ENCODE data around the gene MYH6. TPM values are rescaled to one million over a fixed set of nuclear protein-coding genes. Genes with fewer than 3 reads are reported as not detected.

Gene MYH6
- total RNA-seq, 1 donor from 2014 or later: not detected

- no peak for DNase-seq (ENCODE audit: low read depth in 2 of 2)
Observed at GRCh38 chr14:23358553-23359166, 49.4 kb downstream of the MYH6 start.

GRCh38 chr14:23358042-23358441, 50.0 kb downstream of the MYH6 start:
- DNase-seq (ENCODE audit: low read depth in 2 of 2): no peak

- DNase-seq (ENCODE audit: low read depth in 2 of 2): no peak
Observed at GRCh38 chr14:23357261-23357660, 50.8 kb downstream of the MYH6 start.

GRCh38 chr14:23356662-23357061, 51.4 kb downstream of the MYH6 start:
- DNase-seq (ENCODE audit: low read depth in 2 of 2): no peak

- no peak for DNase-seq (ENCODE audit: low read depth in 2 of 2)
Observed at GRCh38 chr14:23355871-23356435, 52.1 kb downstream of the MYH6 start.

GRCh38 chr14:23354990-23355389, 53.1 kb downstream of the MYH6 start:
- no peak for DNase-seq (ENCODE audit: low read depth in 2 of 2)

GRCh38 chr14:23353433-23353780, 54.7 kb downstream of the MYH6 start:
- DNase-seq (ENCODE audit: low read depth in 2 of 2): no peak

GRCh38 chr14:23352506-23353432, 55.3 kb downstream of the MYH6 start, which contains the start of gene SLC22A17:
TSS of gene SLC22A17 (minus strand) at chr14:23352887.
- DNase-seq (ENCODE audit: low read depth in 2 of 2): peak; percentile 12 to 54

GRCh38 chr14:23351681-23352505, 56.2 kb downstream of the MYH6 start:
- DNase-seq (ENCODE audit: low read depth in 2 of 2): no peak

GRCh38 chr14:23349156-23349845, 58.8 kb downstream of the MYH6 start:
- no peak for DNase-seq (ENCODE audit: low read depth in 2 of 2)

- no peak for DNase-seq (ENCODE audit: low read depth in 2 of 2)
Observed at GRCh38 chr14:23348297-23348655, 59.8 kb downstream of the MYH6 start.

GRCh38 chr14:23347406-23348296, 60.4 kb downstream of the MYH6 start:
- DNase-seq (ENCODE audit: low read depth in 2 of 2): no peak

GRCh38 chr14:23346693-23347405, 61.2 kb downstream of the MYH6 start:
- DNase-seq (ENCODE audit: low read depth in 2 of 2): no peak

- DNase-seq (ENCODE audit: low read depth in 2 of 2): no peak
Observed at GRCh38 chr14:23345987-23346692, 61.9 kb downstream of the MYH6 start.

- no peak for DNase-seq (ENCODE audit: low read depth in 2 of 2)
Observed at GRCh38 chr14:23344481-23344880, 63.6 kb downstream of the MYH6 start.

- no peak for DNase-seq (ENCODE audit: low read depth in 2 of 2)
Observed at GRCh38 chr14:23339506-23340268, 68.4 kb downstream of the MYH6 start.

- no peak for DNase-seq (ENCODE audit: low read depth in 2 of 2)
Observed at GRCh38 chr14:23335623-23336022, 72.5 kb downstream of the MYH6 start.

All from lung microvascular endothelial cell (primary cell).